GM21786 (cell line): Measurements from ENCODE around the gene ARL3.
"Not testable (repeated sequence)": the region's sequence is repeated elsewhere in the genome, so short reads cannot be mapped to it uniquely, and the experiment has no call there.

Experiments used
- ATAC-seq: cut with Tn5 transposase; IDR thresholded peaks from one replicate; pipeline ENCODE4 v1.9.1; 2021; ENCODE audit not compliant: unreplicated experiment

ARL3 gene, protein sequence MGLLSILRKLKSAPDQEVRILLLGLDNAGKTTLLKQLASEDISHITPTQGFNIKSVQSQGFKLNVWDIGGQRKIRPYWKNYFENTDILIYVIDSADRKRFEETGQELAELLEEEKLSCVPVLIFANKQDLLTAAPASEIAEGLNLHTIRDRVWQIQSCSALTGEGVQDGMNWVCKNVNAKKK

GRCh38 chr10:102713814-102714620 is at the start of gene ARL3:
Gene ARL3, minus strand, starts transcription at chr10:102714397. Its CDS starts 122 bp downstream, at chr10:102714275.
- ATAC-seq: peak; percentile 74

DNA sequence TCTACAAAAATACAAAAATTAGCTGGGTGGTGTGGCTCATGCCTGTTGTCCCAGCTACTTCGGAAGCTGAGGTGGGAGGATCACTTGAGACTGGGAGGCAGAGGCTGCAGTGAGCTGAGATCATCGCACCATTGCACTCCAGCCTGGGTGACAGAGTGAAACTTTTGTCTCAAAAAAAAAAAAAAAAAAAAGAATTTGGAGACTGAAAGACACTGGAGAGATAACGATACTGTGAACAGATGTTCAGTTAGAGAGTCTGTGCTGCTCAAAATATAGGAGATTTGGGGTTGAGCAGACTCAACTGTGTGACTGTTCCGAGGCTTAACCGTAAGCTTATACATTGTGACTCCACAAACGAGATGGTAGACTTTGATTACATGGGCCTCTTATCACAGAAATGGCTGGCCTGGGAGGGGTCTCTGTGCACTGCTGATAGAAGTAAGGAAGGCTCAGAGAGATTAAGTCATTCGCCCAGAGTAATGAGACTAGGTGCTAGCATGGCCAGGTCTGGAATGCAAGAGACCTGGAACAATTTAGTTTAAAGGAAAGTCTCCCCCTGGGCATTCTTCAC is 48.9 kb upstream of the ARL3 start:
- no peak for ATAC-seq

- no peak for ATAC-seq
Observed at GRCh38 chr10:102762401-102763015, 48.3 kb upstream of the ARL3 start.

DNA sequence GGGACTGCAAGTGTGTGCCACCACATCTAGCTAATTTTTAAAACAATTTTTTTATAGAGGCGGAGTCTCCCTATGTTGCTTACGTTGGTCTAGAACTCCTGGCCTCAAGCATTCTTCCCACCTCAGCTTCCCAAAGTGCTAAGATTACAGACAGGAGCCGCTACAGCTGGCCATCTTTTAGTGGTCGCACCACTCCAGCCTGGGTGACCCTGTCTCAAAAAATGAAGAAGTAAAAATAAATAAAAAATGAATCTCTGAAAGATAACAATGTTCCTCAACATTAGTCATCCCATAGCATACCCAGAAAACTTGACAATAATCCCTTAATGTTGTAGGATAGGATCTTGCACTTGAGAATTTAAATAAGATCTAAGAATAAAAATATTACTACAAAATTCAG is 47.8 kb upstream of the ARL3 start:
- no peak for ATAC-seq

GRCh38 chr10:102759497-102760210 is 45.5 kb upstream of the ARL3 start:
- no peak for ATAC-seq

DNA sequence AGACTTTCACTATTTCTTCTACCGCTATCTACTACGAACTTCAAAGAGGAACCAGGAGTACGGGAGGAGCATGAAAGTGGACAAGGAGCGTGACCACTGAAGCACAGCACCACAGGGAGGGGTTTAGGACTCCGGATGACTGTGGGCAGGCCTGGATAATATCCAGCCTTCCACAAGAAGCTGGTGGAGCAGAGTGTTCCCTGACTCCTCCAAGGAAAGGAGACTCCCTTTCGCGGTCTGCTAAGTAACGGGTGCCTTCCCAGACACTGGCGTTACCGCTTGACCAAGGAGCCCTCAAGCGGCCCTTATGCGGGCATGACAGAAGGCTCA is 44.7 kb upstream of the ARL3 start:
- ATAC-seq: not testable (repeated sequence)

- ATAC-seq: no peak
Observed at GRCh38 chr10:102758240-102758932, 44.2 kb upstream of the ARL3 start.

GRCh38 chr10:102757323-102757722 is 43.1 kb upstream of the ARL3 start:
- no peak for ATAC-seq

- ATAC-seq: no peak
Observed at GRCh38 chr10:102753718-102754117, 39.5 kb upstream of the ARL3 start.

DNA sequence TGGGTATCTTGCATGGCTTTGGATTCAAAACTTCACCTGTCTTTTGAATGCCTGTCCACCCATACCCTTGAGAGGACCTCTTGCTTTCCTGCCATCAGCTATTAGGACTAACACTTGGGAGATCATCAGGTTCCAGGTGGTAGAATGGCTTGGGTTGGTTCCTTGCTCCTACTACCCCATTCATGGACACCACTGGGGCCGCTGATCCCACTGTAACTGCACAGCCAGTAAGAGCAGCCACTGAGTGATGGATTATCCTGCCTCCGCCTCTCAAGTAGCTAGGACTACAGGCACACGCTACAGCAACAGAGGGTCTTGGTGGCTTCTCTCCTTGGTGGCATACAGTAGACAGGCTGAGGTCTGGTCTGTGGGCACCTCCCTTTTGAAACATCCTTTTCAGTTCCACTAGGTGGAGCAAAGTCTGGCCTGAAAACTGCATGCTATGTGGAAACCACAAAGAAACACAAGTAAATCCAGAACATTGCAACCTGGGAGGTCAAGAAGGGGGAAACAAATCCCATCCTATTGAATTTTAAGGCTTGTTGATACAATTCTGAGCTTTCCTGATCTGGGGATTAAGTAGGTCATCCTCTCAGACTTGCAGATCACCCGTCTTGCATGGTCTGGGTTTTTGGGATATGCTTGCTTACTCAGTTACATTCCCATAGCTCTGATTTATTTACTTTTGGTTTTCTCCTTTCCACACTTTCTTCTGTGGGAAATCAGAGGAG is 38.9 kb upstream of the ARL3 start:
- no peak for ATAC-seq

DNA sequence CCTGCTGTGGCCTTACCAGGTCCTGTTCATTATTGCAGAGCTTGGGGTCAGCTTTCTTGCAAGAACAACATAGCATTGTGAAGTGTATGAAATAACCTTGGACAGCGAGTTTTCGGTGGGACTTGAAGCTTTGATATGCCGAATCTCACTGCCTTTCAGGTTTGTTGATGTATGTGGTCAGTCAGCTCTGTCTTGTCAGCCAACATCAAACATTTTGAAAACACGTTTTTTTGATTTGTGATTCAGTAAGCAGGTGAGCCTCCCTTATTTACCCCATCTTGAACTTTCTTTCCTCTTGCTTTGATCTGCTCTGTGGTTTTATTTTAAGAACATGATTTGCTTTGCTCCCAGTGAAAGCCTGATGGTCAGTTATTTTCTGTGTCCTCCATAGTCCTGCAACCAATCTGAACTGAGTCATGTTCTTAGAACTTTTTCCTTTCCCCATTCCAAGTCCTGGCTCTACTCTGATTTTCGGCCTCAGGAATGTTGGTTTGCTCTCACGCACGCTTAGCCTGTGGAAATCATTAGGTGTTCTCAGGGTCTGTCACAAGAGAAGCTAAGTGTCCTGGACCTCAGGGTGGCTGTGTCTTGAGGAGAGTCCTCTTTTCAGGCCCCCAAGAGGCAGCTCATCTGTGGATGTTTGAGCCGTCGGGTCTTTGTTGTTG is 38.2 kb upstream of the ARL3 start:
- no peak for ATAC-seq

DNA sequence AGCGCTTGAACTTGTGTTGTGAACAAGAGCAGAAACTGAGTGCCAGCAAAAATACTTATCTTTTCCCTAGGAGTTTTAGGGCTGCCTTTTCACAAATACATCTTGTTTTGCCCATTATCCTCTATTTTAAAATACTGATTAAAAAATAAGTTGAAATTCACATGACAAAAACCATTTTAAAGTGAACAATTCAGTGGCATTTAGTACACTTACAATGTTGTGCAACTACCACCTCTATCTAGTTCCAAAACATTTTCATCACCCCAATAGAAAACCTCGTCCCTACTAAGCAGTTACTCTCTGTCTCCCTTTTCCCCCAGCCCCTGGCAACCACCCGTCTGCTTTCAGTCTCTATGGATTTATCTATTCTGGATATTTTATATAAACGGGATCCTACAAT is 31.0 kb upstream of the ARL3 start:
- no peak for ATAC-seq

DNA sequence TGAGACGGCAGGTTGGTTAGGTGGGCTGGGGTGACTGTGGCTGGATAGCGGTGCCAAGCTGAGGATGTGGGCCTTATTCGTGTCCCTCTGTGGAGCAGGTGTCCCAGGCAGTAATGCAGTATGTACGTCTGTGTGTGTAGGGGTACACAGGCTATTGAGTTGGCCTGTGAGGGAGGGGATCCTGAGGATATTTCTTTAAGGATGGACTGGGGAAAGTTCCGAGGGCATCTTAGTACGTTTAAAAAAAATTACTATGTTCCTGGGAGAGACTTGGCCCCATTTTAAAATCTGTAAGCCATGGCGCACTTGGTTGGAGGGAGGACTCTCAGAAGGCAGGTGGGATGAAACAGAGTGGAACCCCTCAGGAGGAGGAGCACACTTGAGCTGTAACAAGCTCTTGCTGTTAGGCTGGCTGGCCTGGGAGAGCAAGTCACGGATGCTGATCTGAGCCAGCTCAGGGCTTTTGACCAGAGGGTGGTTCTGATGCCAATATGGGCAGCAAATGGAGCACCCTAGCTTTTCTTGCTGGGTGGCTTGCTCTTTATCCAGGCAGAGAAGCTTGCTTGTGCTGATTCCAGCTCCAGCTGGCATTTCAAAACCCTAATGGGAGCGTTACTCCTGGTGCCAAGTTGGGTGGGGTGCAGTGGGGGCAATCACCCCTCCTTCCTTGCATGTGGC is 30.3 kb upstream of the ARL3 start:
- ATAC-seq: no peak

GRCh38 chr10:102743588-102744373 is 29.6 kb upstream of the ARL3 start, which contains the start of gene WBP1L:
Gene WBP1L, plus strand, starts transcription at chr10:102743948. Its CDS starts 106 bp downstream, at chr10:102744054.
- peak; percentile 97 for ATAC-seq

DNA sequence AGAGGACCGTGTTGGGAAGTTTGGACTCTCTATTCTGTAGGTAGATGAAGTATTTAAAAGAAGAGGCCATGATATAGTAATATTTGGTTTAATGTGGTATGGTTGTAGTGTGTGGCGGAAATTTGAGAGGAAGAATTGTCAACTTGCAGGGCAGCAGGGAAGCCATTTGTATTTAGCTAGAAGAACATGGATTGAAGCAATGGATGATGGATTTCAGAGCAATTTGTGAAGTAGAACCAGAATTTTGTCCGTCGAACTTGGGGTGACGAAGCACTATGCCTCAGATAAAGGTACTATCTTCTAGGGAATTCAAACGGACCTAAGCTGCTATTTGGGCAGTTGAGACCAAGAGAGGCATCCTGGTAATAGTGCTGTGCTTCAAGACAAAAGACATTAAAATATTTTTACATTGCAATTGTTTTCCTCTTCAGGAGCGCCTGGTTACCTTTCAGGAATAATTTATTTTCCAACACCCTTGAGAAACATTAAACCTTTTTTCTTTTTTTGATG is 28.9 kb upstream of the ARL3 start:
- no peak for ATAC-seq

- ATAC-seq: not testable (repeated sequence)
Observed at GRCh38 chr10:102742313-102742712, 28.1 kb upstream of the ARL3 start.

DNA sequence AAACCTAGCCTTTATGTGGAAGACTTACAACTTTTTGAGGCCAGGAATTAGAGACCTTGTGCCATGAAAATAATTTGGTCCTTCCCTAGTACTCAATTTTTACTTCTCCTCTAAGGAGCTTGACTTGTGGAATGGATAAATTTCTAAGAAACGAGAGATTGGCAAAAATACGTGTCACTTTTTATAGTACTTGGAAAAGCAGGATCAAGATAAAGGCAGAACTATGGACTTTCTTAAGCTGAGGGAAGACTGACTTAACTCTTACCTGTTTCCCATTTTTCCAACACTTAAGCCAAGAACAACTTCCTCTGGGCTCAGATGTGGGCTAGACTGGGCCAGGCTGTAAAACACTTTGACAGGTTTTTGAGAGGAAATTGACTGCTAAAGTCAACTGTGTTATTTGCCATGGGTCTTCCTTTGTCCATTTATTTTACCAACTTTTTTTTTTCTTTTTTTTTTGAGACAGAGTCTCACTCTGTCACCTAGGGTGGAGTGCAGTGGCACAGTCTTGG is 27.6 kb upstream of the ARL3 start:
- no peak for ATAC-seq

DNA sequence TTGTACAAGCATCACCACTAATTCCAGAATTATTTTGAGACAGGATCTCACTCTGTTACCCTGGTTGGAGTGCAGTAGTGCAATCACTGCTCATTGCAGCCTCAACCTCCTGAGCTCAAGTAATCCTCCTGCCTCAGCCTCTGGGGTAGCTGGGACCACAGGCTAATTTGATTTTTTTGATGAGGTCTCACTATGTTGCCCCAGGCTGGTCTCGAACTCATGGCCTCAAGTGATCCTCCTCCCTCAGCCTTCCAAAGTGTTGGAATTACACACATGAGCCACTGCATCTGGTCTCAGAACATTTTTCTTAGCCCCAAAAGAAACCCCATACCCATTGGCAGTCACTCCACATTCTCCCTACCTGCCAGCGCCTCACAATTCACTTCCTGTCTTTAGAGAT is 26.0 kb upstream of the ARL3 start:
- no peak for ATAC-seq
